ENCODE measurements around the gene RAD21L1. TPM values are rescaled to one million over a fixed set of nuclear protein-coding genes. Genes with fewer than 3 reads are reported as not detected.
"Not testable (repeated sequence)": the region's sequence is repeated elsewhere in the genome, so short reads cannot be mapped to it uniquely, and the experiment has no call there.

The RAD21L1 gene
- total RNA-seq, 4 donors from 2014 or later = not detected

GRCh38 chr20:1242099-1242498 is 16.3 kb downstream of the RAD21L1 start:
- Histone ChIP-seq H3K27ac (no peak overlapping the region), H3K27me3 (peaks cover 0 to 6% of the 10 kb centered on the region in 2 donors), H3K36me3 (no peaks in the 10 kb centered on the region), H3K9me3 (no peaks in the 10 kb centered on the region), H3K4me1 (no peaks in the 10 kb centered on the region), H3K4me3 (no peak overlapping the region)
- no peak for DNase-seq
- no peak for TF ChIP-seq POLR2A (IDR thresholded peaks at IDR 0.05)
- no peak for TF ChIP-seq CTCF (IDR thresholded peaks at IDR 0.05)
- intact Hi-C loops (cut with DNase I; ENCODE audit: low total_unique reads) = no loop called here

- H3K9me3 ChIP-seq = no peaks in the 10 kb centered on the region
- no peak overlapping the region for H3K4me3 ChIP-seq
- H3K36me3 ChIP-seq = no peaks in the 10 kb centered on the region
- TF ChIP-seq POLR2A (IDR thresholded peaks at IDR 0.05) (no peak), CTCF (IDR thresholded peaks at IDR 0.05) (no peak)
- no peaks in the 10 kb centered on the region for H3K4me1 ChIP-seq
- peaks cover 0 to 6% of the 10 kb centered on the region in 2 donors for H3K27me3 ChIP-seq
- intact Hi-C loops (cut with DNase I; ENCODE audit: low total_unique reads) = no loop called here
- no peak for DNase-seq
- H3K27ac ChIP-seq = no peak overlapping the region
These were observed 16.7 kb downstream of the RAD21L1 start for GRCh38 chr20:1242530-1242929.

GRCh38 chr20:1245578-1245977 is 19.7 kb downstream of the RAD21L1 start:
- no peak for DNase-seq
- H3K27me3 ChIP-seq = no peaks in the 10 kb centered on the region
- H3K9me3 ChIP-seq = no peaks in the 10 kb centered on the region
- no peak for TF ChIP-seq POLR2A (IDR thresholded peaks at IDR 0.05)
- TF ChIP-seq CTCF (IDR thresholded peaks at IDR 0.05) = no peak
- intact Hi-C loops (cut with DNase I; ENCODE audit: low total_unique reads) = no loop called here
- H3K4me3 ChIP-seq = no peak overlapping the region
- no peaks in the 10 kb centered on the region for H3K36me3 ChIP-seq
- H3K4me1 ChIP-seq = no peaks in the 10 kb centered on the region
- no peak overlapping the region for H3K27ac ChIP-seq

- Histone ChIP-seq H3K36me3 (no peaks in the 10 kb centered on the region), H3K9me3 (no peaks in the 10 kb centered on the region), H3K27ac (no peak overlapping the region), H3K27me3 (no peaks in the 10 kb centered on the region), H3K4me3 (no peak overlapping the region), H3K4me1 (no peaks in the 10 kb centered on the region)
- no peak for DNase-seq
- TF ChIP-seq POLR2A (IDR thresholded peaks at IDR 0.05) (no peak), CTCF (IDR thresholded peaks at IDR 0.05) (no peak)
- intact Hi-C loops (cut with DNase I; ENCODE audit: low total_unique reads) = no loop called here
These were observed 21.8 kb downstream of the RAD21L1 start for GRCh38 chr20:1247689-1248088.

GRCh38 chr20:1250282-1250681 is 24.4 kb downstream of the RAD21L1 start:
- H3K4me1 ChIP-seq; H3K27me3 ChIP-seq; DNase-seq; H3K36me3 ChIP-seq; H3K27ac ChIP-seq; intact Hi-C loops (cut with DNase I; ENCODE audit: low total_unique reads); H3K4me3 ChIP-seq; H3K9me3 ChIP-seq: not testable (repeated sequence)

GRCh38 chr20:1252416-1252815 is 26.6 kb downstream of the RAD21L1 start:
- no peaks in the 10 kb centered on the region for H3K36me3 ChIP-seq
- no peak for DNase-seq
- intact Hi-C loops (cut with DNase I; ENCODE audit: low total_unique reads) = no loop called here
- H3K9me3 ChIP-seq = no peaks in the 10 kb centered on the region
- no peak for TF ChIP-seq POLR2A (IDR thresholded peaks at IDR 0.05)
- no peak for TF ChIP-seq CTCF (IDR thresholded peaks at IDR 0.05)
- no peaks in the 10 kb centered on the region for H3K27me3 ChIP-seq
- H3K4me1 ChIP-seq = no peaks in the 10 kb centered on the region
- no peak overlapping the region for H3K27ac ChIP-seq
- H3K4me3 ChIP-seq = no peak overlapping the region

All from uterus (tissue), 4 donors.